Neural progenitor cell (in vitro differentiated cells): ENCODE measurements around the gene ARHGDIA. TPM values are rescaled to one million over a fixed set of nuclear protein-coding genes. Genes with fewer than 3 reads are reported as not detected.
A peak's percentile ranks its signal among the peaks of the same experiment; 100 is the strongest.

Experiments
- DNase-seq: peaks from one replicate; pipeline ENCODE4 v3.0.0-alpha.2; 2016; ENCODE audit warnings: low spot score
- H2AFZ ChIP-seq: fragments of 200-600 bp; sonication (generic); replicated peaks from 2 replicates; pipeline ENCODE4 v1.6.1; 2016; ENCODE audit warnings: antibody characterized with exemption
- H3F3A ChIP-seq: fragments of 200-600 bp; sonication (generic); 2 replicates; pipeline ENCODE4 v1.6.1; 2016; ENCODE audit warnings: antibody characterized with exemption, low read depth
- H3K27ac ChIP-seq: fragments of 200-600 bp; sonication (generic); 2 replicates; pipeline ENCODE4 v1.5.1; 2016; ENCODE audit warnings: mild to moderate bottlenecking
- H3K27me3 ChIP-seq: fragments of 200-600 bp; sonication (generic); 2 replicates; pipeline ENCODE4 v1.6.1; 2016; ENCODE audit warnings: mild to moderate bottlenecking, moderate library complexity
- H3K36me3 ChIP-seq: fragments of 200-600 bp; sonication (generic); 2 replicates; pipeline ENCODE4 v1.5.1; 2016
- H3K4me1 ChIP-seq: fragments of 200-600 bp; sonication (generic); 2 replicates; pipeline ENCODE4 v1.6.1; 2016; ENCODE audit warnings: mixed run types
- H3K4me2 ChIP-seq: fragments of 200-600 bp; sonication (generic); 2 replicates; pipeline ENCODE4 v1.6.1; 2016
- H3K4me3 ChIP-seq: fragments of 200-600 bp; sonication (generic); 2 replicates; pipeline ENCODE4 v1.5.1; 2016
- H3K79me2 ChIP-seq: fragments of 200-600 bp; sonication (generic); 2 replicates; pipeline ENCODE4 v1.6.1; 2016; ENCODE audit warnings: low read depth
- H3K9ac ChIP-seq: fragments of 200-600 bp; sonication (generic); 2 replicates; pipeline ENCODE4 v1.6.1; 2016
- H3K9me3 ChIP-seq: fragments of 200-600 bp; sonication (generic); 2 replicates; pipeline ENCODE4 v1.5.1; 2016; ENCODE audit warnings: low read depth
- H4K20me1 ChIP-seq: fragments of 200-600 bp; sonication (generic); 2 replicates; pipeline ENCODE4 v1.6.1; 2016; ENCODE audit warnings: low read depth
- H3K27ac Mint-ChIP-seq: 3 replicates; pipeline ENCODE4 v1.8.0; 2021; ENCODE audit warnings: mixed read lengths
- H3K27me3 Mint-ChIP-seq: 2 replicates; pipeline ENCODE4 v1.8.0; 2022; ENCODE audit warnings: low read depth, mild to moderate bottlenecking, inconsistent platforms, moderate library complexity, mixed read lengths; ENCODE audit not compliant: insufficient read depth
- H3K36me3 Mint-ChIP-seq: 3 replicates; pipeline ENCODE4 v1.8.0; 2021; ENCODE audit warnings: mixed read lengths
- H3K4me1 Mint-ChIP-seq: 3 replicates; pipeline ENCODE4 v1.8.0; 2021; ENCODE audit warnings: mixed read lengths
- H3K4me3 Mint-ChIP-seq: 3 replicates; pipeline ENCODE4 v1.8.0; 2021; ENCODE audit warnings: mild to moderate bottlenecking, moderate library complexity, mixed read lengths
- H3K9me3 Mint-ChIP-seq: 3 replicates; pipeline ENCODE4 v1.8.0; 2020; ENCODE audit warnings: mixed read lengths
- CTCF ChIP-seq: fragments of 200-600 bp; sonication (generic); IDR thresholded peaks from 2 replicates; pipeline ENCODE4 v1.5.1; 2017; ENCODE audit warnings: antibody characterized with exemption, mild to moderate bottlenecking
- EZH2 ChIP-seq: fragments of 200-600 bp; sonication (generic); IDR thresholded peaks from 2 replicates; pipeline ENCODE4 v1.6.1; 2017; ENCODE audit warnings: antibody characterized with exemption, mild to moderate bottlenecking, moderate library complexity
- EZH2phosphoT487 ChIP-seq: fragments of 200-600 bp; sonication (generic); IDR thresholded peaks from 2 replicates; pipeline ENCODE4 v1.6.1; 2017; ENCODE audit warnings: antibody characterized with exemption
- total RNA-seq: library from RNA; depleted of rRNA; stranded (reverse); fragments of >200 nt; gene quantifications from 2 replicates; pipeline ENCODE4 v1.2.3, GENCODE V29; 2015; ENCODE audit warnings: low replicate concordance

Gene ARHGDIA
- total RNA-seq, 1 donor from 2014 or later, result 25.1 TPM

GRCh38 chr17:81869221-81870130, 1.7 kb downstream of the ARHGDIA start:
- H3K4me1 ChIP-seq, result peaks cover 14% of the 10 kb centered on the region
- peak overlapping the region; percentile 86 for H3K4me3 Mint-ChIP-seq

GRCh38 chr17:81868674-81869220, 2.4 kb downstream of the ARHGDIA start:
- peaks cover 3% of the 10 kb centered on the region for H3K36me3 Mint-ChIP-seq
- H2AFZ ChIP-seq, result no peak overlapping the region
- H3K27ac Mint-ChIP-seq, result no peak overlapping the region
- no peaks in the 10 kb centered on the region for H3K27me3 ChIP-seq
- H3K27me3 Mint-ChIP-seq, result peaks cover 6% of the 10 kb centered on the region
- no peak overlapping the region for H3K9ac ChIP-seq
- no peaks in the 10 kb centered on the region for H3K9me3 ChIP-seq
- H3K4me1 Mint-ChIP-seq, result peaks cover 16% of the 10 kb centered on the region
- TF ChIP-seq EZH2phosphoT487 (no peak), CTCF (no peak), EZH2 (no peak)
- H3K9me3 Mint-ChIP-seq, result no peaks in the 10 kb centered on the region
- H3K4me2 ChIP-seq, result peak overlapping the region; percentile 99
- peak overlapping the region; percentile 60 for H3K4me3 Mint-ChIP-seq
- peaks cover 46% of the 10 kb centered on the region for H4K20me1 ChIP-seq
- peaks cover 14% of the 10 kb centered on the region for H3K4me1 ChIP-seq
- peak overlapping the region; percentile 85 for H3K27ac ChIP-seq
- no peaks in the 10 kb centered on the region for H3K36me3 ChIP-seq
- H3K79me2 ChIP-seq, result peaks cover 35% of the 10 kb centered on the region
- H3K4me3 ChIP-seq, result no peak overlapping the region
- peaks cover 57% of the 10 kb centered on the region for H3F3A ChIP-seq
- peak; percentile 35 for DNase-seq

More at GRCh38 chr17:81869221-81870130, 1.7 kb downstream of the ARHGDIA start:
- H3K27me3 Mint-ChIP-seq, result peaks cover 6% of the 10 kb centered on the region
- H3K4me3 ChIP-seq, result peak overlapping the region; percentile 86
- no peak overlapping the region for H3K27ac Mint-ChIP-seq
- no peaks in the 10 kb centered on the region for H3K9me3 Mint-ChIP-seq
- peaks cover 28% of the 10 kb centered on the region for H3K79me2 ChIP-seq
- H3K4me1 Mint-ChIP-seq, result peaks cover 16% of the 10 kb centered on the region
- DNase-seq, result peak; percentile 68
- TF ChIP-seq CTCF (peak; percentile 91), EZH2phosphoT487 (no peak)
- H3K4me2 ChIP-seq, result peak overlapping the region; percentile 99
- peaks cover 60% of the 10 kb centered on the region for H3F3A ChIP-seq
- peaks cover 3% of the 10 kb centered on the region for H3K36me3 Mint-ChIP-seq
- no peak overlapping the region for H3K27ac ChIP-seq
- no peaks in the 10 kb centered on the region for H3K36me3 ChIP-seq
- no peak overlapping the region for H3K9ac ChIP-seq
- peaks cover 41% of the 10 kb centered on the region for H4K20me1 ChIP-seq
- H3K27me3 ChIP-seq, result no peaks in the 10 kb centered on the region
- no peaks in the 10 kb centered on the region for H3K9me3 ChIP-seq
- H2AFZ ChIP-seq, result no peak overlapping the region

- Histone ChIP-seq H3F3A (peaks cover 57% of the 10 kb centered on the region), H3K36me3 (no peaks in the 10 kb centered on the region), H3K9ac (no peak overlapping the region), H3K79me2 (peaks cover 42% of the 10 kb centered on the region), H3K27me3 (no peaks in the 10 kb centered on the region), H3K27ac (peak overlapping the region; percentile 85), H3K9me3 (no peaks in the 10 kb centered on the region), H4K20me1 (peaks cover 51% of the 10 kb centered on the region), H2AFZ (no peak overlapping the region), H3K4me1 (peaks cover 14% of the 10 kb centered on the region), H3K4me2 (no peak overlapping the region), H3K4me3 (no peak overlapping the region)
- Mint-ChIP-seq H3K9me3 (no peaks in the 10 kb centered on the region), H3K27ac (no peak overlapping the region), H3K4me1 (peaks cover 18% of the 10 kb centered on the region), H3K4me3 (no peak overlapping the region), H3K27me3 (peaks cover 6% of the 10 kb centered on the region), H3K36me3 (peaks cover 3% of the 10 kb centered on the region)
- DNase-seq, result no peak
- TF ChIP-seq EZH2phosphoT487 (no peak), CTCF (no peak), EZH2 (no peak)
These were observed 3.0 kb downstream of the ARHGDIA start for GRCh38 chr17:81867991-81868673.
